H7 (cell line): Measurements from ENCODE around the gene CCT5. TPM values are rescaled to one million over a fixed set of nuclear protein-coding genes. Genes with fewer than 3 reads are reported as not detected.

Experiments
- DNase-seq: peaks from one replicate; pipeline ENCODE4 v3.0.0; 2012
- H3K27me3 ChIP-seq: 2 replicates; pipeline ENCODE4 v1.6.0; 2011; ENCODE audit warnings: mild to moderate bottlenecking, low read length; ENCODE audit not compliant: control insufficient read depth, insufficient read depth
- H3K36me3 ChIP-seq: replicated peaks from 2 replicates; pipeline ENCODE4 v1.5.1; 2011; ENCODE audit warnings: low read length; ENCODE audit not compliant: control insufficient read depth, insufficient read depth
- H3K4me3 ChIP-seq: 2 replicates; pipeline ENCODE4 v1.5.1; 2011; ENCODE audit warnings: low read depth, mild to moderate bottlenecking, control low read depth, low read length, moderate library complexity; ENCODE audit not compliant: insufficient read depth
- total RNA-seq: library from RNA; depleted of rRNA; stranded (reverse); fragments of >200 nt; shearing (Covaris generic); gene quantifications from 2 replicates; pipeline ENCODE4 v1.2.3, GENCODE V29; 2014

Gene CCT5
- total RNA-seq, 1 experiment from 2014 or later = 994 TPM

DNA sequence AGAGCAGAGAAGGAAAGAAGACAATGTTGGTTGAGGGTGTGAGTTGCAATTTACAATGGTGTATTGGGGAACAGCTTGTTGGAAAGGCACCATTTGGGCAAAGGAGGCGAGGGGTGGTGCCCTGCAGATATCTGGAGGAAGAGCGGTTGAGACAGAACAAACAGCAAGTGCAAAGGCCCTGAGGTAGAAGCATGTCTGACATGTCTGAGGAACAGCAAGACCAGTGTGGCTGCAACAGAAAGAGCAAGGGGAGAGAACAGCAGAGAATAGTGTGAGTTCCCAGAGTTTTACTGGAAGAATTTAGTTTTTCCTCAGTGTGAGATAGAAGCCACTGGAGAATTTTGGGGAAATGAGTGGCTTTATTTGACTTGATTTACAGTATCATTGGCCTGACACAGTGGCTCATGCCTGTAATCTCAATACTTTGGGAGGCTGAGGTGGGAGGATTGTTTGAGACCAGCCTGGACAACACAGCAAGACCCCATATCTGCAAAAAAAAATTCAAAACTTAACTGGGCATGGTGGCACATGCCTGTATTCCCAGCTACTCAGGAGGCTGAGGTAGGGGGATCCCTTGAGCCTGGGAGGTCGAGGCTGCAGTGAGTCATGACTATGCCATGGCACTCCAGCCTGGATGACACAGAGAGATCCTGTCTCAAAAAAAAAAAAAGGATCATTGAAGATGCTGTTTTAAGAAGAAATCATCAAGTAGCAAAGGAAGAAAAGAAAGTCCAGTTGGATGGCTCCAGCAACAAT lies 44.0 kb downstream of the CCT5 start:
- Histone ChIP-seq H3K27me3 (no peaks in the 10 kb centered on the region), H3K36me3 (no peaks in the 10 kb centered on the region), H3K4me3 (no peak overlapping the region)
- no peak for DNase-seq

DNA sequence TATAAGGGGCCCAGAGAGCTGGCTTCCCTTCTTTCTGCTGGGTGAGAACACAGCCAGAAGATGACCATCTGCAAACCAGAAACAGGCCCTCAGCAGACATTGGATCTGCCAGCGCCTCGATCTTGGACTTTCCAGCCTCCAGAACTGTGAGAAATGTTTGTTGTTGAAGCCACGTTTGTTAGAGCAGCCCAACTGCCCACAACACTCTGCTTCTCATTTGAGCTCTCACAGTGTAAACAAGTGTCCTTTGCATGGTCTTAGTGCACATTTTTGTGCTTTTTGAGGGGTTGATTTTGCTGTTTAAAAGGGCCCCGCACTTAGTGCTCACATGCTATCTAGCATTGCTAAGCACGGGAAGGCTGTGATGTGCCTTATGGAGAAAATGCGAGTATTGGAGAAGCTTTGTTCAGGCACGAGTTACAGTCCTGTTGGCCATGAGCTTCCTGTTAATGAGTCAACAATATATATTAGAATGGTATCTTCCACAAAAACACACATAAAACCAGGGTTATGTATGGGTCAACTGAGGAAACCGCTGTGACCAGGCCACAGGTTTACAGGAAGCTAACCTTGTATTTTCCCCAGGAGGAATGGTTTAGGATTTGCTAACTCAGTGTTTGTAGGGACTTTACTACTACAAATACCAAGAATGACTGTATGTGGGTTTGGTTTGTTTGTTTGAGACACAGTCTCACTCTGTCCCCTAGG lies 45.7 kb downstream of the CCT5 start:
- no peak overlapping the region for H3K4me3 ChIP-seq
- no peak for DNase-seq
- H3K36me3 ChIP-seq = no peaks in the 10 kb centered on the region
- no peaks in the 10 kb centered on the region for H3K27me3 ChIP-seq

DNA sequence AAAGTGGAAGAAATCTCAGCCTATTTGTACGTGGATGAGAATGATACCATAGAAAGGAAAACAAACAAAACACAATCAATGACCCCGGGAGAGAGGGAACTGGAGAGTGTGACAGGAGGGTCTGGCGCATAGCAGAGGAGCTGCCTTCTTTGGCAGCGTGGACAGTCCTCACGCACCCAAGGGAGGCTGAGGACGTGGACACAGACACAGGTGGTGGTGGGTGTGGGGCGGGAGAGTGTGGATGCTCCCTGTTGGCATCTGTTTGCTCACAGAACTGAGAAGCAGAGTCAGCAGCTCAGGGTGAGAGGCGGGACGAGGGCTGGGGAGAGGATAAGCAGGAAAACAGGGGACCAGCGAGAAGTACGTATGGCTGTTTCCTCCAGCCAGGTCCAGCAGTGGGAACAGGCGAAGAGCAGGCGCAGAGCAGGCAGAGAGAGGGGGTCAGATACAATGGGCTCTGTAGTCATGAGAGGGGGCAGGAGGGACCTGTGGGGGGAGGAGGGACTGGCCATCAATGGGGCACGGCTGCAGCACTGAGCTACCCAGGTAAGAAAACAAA lies 47.6 kb downstream of the CCT5 start:
- Histone ChIP-seq H3K27me3 (no peaks in the 10 kb centered on the region), H3K4me3 (no peak overlapping the region), H3K36me3 (no peaks in the 10 kb centered on the region)
- no peak for DNase-seq

DNA sequence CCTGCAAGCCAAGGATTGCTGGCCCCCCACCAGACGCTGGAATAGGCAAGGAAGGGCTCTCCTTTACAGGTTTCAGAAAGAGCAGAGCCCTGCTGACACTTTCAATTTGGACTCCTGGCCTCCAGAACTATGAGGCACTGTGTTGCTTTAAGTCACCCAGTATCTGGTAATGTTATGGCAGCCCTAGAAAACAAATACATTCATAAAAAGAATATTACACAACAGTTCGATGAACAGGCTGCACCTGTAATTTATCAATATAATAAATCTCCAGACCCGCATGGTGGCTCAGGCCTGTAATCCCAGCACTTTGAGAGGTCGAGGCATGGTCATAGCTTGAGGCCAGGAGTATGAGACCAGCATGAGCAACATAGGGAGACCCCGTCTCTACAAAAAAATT lies 50.2 kb downstream of the CCT5 start:
- no peak overlapping the region for H3K4me3 ChIP-seq
- H3K27me3 ChIP-seq = no peaks in the 10 kb centered on the region
- DNase-seq = no peak
- H3K36me3 ChIP-seq = no peaks in the 10 kb centered on the region

DNA sequence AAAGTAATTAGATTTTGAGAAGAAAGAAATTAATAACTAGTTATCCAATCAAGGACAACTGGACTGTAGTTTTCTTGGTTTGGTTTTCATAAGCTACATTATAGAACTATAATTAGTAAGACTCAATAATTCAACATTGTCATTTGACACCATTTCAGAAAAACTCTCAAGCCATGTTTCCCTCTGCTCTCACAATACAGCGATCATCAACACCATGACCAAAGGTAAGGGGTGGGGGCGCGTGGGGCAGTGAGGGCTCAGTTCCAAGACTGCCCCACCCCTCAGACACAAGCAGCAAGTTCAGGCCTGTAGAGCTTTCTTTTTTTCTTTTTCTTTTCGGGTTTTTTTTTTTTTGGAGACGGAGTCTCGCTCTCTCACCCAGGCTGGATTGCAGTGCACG lies 51.2 kb downstream of the CCT5 start:
- no peaks in the 10 kb centered on the region for H3K36me3 ChIP-seq
- DNase-seq = no peak
- H3K27me3 ChIP-seq = no peaks in the 10 kb centered on the region

DNA sequence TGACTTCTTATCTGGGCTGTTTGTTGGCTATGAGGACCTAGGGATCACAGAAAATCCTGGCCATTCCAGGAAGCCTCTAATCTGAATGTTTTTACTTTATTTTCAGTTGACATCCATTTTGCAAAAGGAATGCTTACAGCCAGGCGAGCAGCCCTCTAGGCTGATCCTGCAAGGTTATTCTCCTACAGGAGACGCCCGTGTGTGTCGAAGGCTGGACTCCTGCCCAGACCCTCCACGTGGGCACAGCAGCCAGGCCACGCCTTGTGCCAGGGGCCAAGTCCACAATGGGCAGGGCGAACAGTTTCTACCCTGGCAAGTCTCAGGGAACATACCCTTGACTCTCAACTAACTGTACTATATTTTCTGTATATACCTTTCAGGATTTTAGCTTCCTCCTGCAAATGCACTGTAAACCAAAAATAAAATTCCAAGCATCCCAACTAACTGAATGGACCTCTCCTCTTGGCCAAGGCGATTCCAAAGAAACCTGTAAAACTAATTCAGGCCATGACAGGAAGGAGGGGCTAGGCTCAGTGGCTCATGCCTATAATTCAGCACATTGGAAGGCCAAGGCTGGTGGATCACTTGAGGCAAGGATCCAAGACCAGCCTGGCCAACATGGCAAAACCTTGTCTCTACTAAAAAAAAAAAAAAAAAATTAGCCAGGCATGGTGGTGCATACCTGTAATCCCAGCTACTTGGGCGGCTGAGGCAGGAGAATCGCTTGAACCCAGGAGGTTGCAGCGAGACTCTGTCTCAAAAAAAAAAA lies 51.9 kb downstream of the CCT5 start:
- Histone ChIP-seq H3K36me3 (no peaks in the 10 kb centered on the region), H3K4me3 (no peak overlapping the region), H3K27me3 (peaks cover 1% of the 10 kb centered on the region; the same call in 1 of the 2 replicates)
- no peak for DNase-seq

More for the DNA sequence above, 51.2 kb downstream of the CCT5 start:
- no peak overlapping the region for H3K4me3 ChIP-seq

DNA sequence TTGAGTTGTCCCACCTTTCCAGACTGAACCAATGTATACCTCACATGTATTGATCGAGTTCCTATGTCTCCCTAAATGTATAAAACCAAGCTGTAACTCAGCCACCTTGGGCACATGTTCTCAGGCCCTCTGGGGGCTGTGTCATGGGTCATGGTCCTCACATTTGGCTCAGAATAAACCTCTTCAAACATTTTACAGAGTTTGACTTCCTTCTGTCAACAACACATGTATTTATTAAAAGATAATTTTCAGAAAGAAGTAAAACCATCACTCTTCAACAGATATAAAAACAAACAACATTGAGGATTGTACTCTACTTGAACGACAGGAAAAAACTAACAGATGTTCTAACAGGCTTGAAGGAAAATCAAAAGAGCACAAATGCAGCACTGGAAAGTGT lies 53.1 kb downstream of the CCT5 start:
- no peak for DNase-seq
- Histone ChIP-seq H3K27me3 (peaks cover 1% of the 10 kb centered on the region; the same call in 1 of the 2 replicates), H3K4me3 (no peak overlapping the region), H3K36me3 (no peaks in the 10 kb centered on the region)

DNA sequence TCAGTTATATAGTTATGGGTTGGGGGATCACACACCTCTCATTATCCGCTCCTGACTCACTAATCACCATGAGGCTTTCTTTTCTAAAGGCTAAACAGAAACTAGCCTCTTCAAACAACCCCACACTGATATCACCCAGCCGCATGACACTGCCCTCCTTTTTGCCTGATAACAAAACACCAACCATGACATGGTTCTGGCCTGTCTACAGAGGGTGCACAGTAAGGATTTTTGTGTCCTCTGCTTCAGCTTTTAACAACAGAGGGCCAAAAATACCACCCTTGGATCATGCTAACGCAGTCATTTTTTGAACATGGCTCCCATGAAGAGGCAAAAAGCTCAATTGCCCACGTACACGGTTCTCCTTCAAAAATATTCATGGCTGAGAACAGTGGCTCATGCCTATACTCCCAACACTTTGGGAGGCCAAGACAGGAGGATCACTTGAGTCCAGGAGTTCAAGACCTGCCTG lies 53.7 kb downstream of the CCT5 start:
- Histone ChIP-seq H3K27me3 (peaks cover 1% of the 10 kb centered on the region; the same call in 1 of the 2 replicates), H3K36me3 (no peaks in the 10 kb centered on the region), H3K4me3 (no peak overlapping the region)
- no peak for DNase-seq

DNA sequence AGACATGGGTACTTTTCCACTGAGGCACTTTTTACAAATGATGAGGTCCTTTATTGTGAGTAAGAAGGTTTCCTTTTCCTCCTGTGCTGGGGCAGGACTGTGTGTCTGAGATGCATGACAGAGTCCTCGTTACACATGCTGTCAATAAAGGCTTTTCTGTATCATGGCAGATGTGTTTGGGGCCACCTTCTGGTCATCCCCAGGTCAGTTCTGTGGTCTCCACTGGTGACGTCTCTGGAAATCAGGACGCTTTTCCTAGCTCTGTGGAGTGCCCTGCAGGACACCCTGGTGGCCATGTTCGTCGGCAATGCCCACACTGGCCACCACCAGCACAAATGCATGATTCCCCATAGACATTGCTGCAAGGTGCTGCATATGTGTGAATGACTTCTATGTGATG lies 54.9 kb downstream of the CCT5 start:
- DNase-seq = peak; percentile 42
- Histone ChIP-seq H3K27me3 (peaks cover 1% of the 10 kb centered on the region; the same call in 1 of the 2 replicates), H3K4me3 (no peak overlapping the region), H3K36me3 (no peaks in the 10 kb centered on the region)

DNA sequence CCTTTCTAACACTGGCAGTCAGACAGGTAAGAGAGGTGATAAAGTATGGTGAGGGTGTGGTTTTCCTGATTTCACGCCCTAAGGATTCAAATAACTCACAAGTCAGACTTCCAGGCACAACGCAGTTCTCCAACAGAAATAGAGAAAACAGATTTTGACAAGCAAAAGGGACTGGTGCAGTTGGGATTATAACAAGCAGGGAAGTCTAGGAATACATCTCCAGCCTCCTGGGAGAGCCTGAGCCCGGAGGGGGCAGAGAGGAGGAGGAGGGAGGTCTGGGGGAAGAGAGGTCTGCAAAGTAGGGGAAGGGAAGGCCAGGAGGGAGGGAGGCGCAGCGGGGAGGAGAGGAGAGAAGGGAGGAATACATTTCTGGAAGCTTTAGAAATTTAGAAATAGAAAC lies 56.0 kb downstream of the CCT5 start:
- DNase-seq = no peak
- Histone ChIP-seq H3K27me3 (peaks cover 1% of the 10 kb centered on the region; the same call in 1 of the 2 replicates), H3K36me3 (no peaks in the 10 kb centered on the region), H3K4me3 (no peak overlapping the region)

DNA sequence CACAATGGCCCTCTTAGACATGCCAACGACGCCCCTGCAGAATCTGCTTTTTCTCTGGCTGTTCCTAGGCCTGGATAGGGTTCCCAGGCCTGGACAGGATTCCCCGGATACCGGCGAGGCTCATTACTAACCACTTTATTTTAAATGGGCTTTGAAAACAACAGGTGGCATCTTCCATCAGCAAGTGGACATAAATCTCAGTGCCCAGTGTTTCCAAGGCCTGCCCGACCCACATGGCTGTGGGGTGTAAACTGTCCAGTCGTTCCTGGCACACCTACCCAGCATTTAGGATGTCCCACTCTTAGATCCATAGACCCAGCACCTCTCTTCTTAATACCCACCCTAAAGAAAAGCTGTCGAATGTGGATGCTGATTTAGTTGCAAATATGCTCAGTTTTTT lies 56.7 kb downstream of the CCT5 start:
- DNase-seq = no peak
- Histone ChIP-seq H3K27me3 (peaks cover 1% of the 10 kb centered on the region; the same call in 1 of the 2 replicates), H3K36me3 (no peaks in the 10 kb centered on the region), H3K4me3 (peak overlapping the region; percentile 71)

DNA sequence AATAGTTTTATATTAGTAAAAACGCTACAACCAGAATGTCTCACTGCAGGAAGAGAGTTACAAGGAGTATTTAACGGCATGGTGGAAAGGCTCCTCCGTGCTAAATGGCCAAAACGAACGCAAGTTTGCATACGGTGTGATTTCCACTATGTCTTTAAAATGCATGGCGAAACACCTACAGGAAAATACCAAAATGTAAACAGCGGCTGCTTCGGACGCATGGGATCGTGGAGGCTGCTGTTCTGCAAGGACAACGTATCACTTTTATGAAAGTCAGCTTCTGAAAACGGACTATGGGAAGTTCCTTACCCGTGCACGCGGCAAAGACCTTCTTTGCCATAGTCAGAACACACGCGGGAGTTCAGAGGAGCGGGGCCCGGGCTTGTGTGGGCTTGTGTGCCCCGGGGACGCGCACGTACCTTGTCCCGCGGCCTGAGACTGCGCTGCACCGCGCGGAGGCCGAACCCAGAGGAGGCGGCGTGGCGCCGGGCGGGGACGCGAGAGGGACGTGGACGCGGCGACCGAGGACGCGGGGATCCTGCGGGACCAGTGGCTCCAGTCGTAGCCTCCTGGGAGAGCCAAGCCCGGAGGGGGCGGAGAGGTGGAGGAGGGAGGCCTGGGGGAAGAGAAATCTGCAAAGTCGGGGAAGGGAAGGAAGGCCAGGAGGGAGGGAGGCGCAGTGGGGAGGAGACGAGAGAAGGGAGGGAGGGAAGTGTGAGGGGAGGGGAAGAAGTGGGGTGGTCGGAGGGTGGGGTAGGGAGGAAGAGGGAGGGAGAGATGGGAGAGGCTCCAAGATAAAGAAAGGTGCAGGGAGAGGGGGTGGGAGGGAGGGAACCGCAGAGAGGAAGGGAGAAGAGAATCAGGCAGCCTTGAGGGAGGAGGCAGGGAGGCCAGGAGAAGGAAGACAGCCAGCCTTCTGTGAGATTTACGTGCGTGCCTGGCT lies 57.4 kb downstream of the CCT5 start, which contains the start of gene CMBL:
Gene CMBL (minus strand): TSS at position 697 of the 943 bp plus-strand sequence. CDS start 17,140 bp downstream, outside the sequence.
- no peaks in the 10 kb centered on the region for H3K36me3 ChIP-seq
- H3K4me3 ChIP-seq = peak within 1 kb of the TSS; percentile 71
- peak; percentile 88 for DNase-seq
- H3K27me3 ChIP-seq = peaks cover 1% of the 10 kb centered on the region; the same call in 1 of the 2 replicates

DNA sequence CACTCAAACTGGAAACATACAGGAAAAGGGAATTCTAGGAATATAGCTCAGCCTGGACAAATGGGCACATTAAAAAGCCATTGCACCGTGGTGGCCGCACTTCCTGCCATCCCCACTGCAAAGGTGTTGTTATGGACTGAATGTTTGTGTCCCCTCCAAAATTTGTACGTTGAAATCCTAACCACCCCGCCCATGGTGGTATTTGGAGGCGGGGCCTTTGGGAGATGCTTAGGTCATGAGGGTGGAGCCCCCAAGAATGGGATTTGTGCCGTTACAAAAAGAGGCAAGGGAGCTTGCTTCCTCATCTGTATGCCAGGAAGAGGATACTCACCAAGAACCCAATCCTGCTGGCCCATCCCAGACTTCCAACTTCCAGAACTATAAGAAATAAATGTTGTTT lies 58.8 kb downstream of the CCT5 start:
- H3K36me3 ChIP-seq = no peaks in the 10 kb centered on the region
- H3K4me3 ChIP-seq = no peak overlapping the region
- DNase-seq = no peak
- H3K27me3 ChIP-seq = peaks cover 1% of the 10 kb centered on the region; the same call in 1 of the 2 replicates
